SK-N-SH (cell line): ENCODE data around the gene TLCD5.

ENCODE experiments used
- CHD2 ChIP-seq: fragments of 150-350 bp; IDR thresholded peaks from 2 replicates; pipeline ENCODE4 v1.6.1; 2018; ENCODE audit warnings: low read length; ENCODE audit not compliant: partially characterized antibody
- CTCF ChIP-seq: fragments of 200-600 bp; sonication (generic); IDR thresholded peaks from 2 replicates; pipeline ENCODE4 v1.6.1; 2017; ENCODE audit warnings: antibody characterized with exemption, mild to moderate bottlenecking, moderate library complexity
- EZH2phosphoT487 ChIP-seq: fragments of 200-600 bp; sonication (generic); IDR thresholded peaks from 2 replicates; pipeline ENCODE4 v1.6.1; 2017; ENCODE audit warnings: low read depth, mixed run types, mild to moderate bottlenecking, antibody characterized with exemption, moderate library complexity, borderline replicate concordance
- GABPA ChIP-seq: IDR thresholded peaks from 2 replicates; pipeline ENCODE4 v1.4.0; 2012; ENCODE audit warnings: low read depth, mild to moderate bottlenecking
- MAX ChIP-seq: IDR thresholded peaks from 2 replicates; pipeline ENCODE4 v1.4.0; 2012; ENCODE audit warnings: low read depth
- PBX3 ChIP-seq: IDR thresholded peaks from 2 replicates; pipeline ENCODE4; 2012
- POLR2AphosphoS5 ChIP-seq: IDR thresholded peaks from 2 replicates; pipeline ENCODE4 v1.6.1; 2012; ENCODE audit warnings: low read depth, low read length
- REST ChIP-seq: IDR thresholded peaks from 2 replicates; pipeline ENCODE4 v1.6.1; 2012; ENCODE audit warnings: mild to moderate bottlenecking, low read depth, low read length, moderate library complexity
- RFX5 ChIP-seq: IDR thresholded peaks from 2 replicates; pipeline ENCODE4 v1.6.1; 2012; ENCODE audit warnings: mild to moderate bottlenecking, improper control_type of control experiment, low read length
- SMC3 ChIP-seq: IDR thresholded peaks from 2 replicates; pipeline ENCODE4 v1.6.1; 2012; ENCODE audit warnings: low read depth, low read length, improper control_type of control experiment
- TAF1 ChIP-seq: IDR thresholded peaks from 2 replicates; pipeline ENCODE4 v1.6.1; 2012; ENCODE audit warnings: low read depth, mild to moderate bottlenecking, low read length, moderate library complexity, borderline replicate concordance
- TEAD4 ChIP-seq: IDR thresholded peaks from 2 replicates; pipeline ENCODE4 v1.4.0; 2012; ENCODE audit warnings: mild to moderate bottlenecking, borderline replicate concordance; ENCODE audit not compliant: insufficient read depth
- USF2 ChIP-seq: fragments of 150-350 bp; IDR thresholded peaks from 2 replicates; pipeline ENCODE4 v1.6.1; 2017; ENCODE audit warnings: antibody characterized with exemption, low read length, low read depth, borderline replicate concordance
- ZBTB33 ChIP-seq: IDR thresholded peaks from 2 replicates; pipeline ENCODE4 v1.4.0; 2012; ENCODE audit warnings: low read depth, borderline replicate concordance

GRCh38 chr11:120327311-120327710 is 2.2 kb downstream of the TLCD5 start:
- no peak for TF ChIP-seq CTCF
- no peak for TF ChIP-seq REST
- TF ChIP-seq PBX3 = no peak
- TF ChIP-seq POLR2AphosphoS5 = no peak
- no peak for TF ChIP-seq USF2
- no peak for TF ChIP-seq EZH2phosphoT487
- TF ChIP-seq TAF1 = no peak
- TF ChIP-seq CHD2 = no peak
- TF ChIP-seq MAX = no peak
- no peak for TF ChIP-seq ZBTB33
- no peak for TF ChIP-seq RFX5
- no peak for TF ChIP-seq TEAD4
- TF ChIP-seq SMC3 = no peak
- TF ChIP-seq GABPA = no peak
